Trophoblast cell (in vitro differentiated cells and primary cell): ENCODE results near the gene KRTAP4-3.
A peak's percentile ranks its signal among the peaks of the same experiment; 100 is the strongest.
"Not testable (repeated sequence)": the region's sequence is repeated elsewhere in the genome, so short reads cannot be mapped to it uniquely, and the experiment has no call there.

Experiments used
- DNase-seq, 2 donors: peaks; one replicate each; pipeline ENCODE4 v3.0.0-alpha.2; 2016
- H2AFZ ChIP-seq: 2 replicates; pipeline ENCODE4 v1.6.1; 2013; ENCODE audit warnings: low read length, moderate library complexity, mild to moderate bottlenecking; ENCODE audit not compliant: insufficient read depth, poor library complexity
- H2AK5ac ChIP-seq: 2 replicates; pipeline ENCODE4 v1.6.1; 2013; ENCODE audit warnings: mild to moderate bottlenecking, low read length
- H2BK120ac ChIP-seq: 2 replicates; pipeline ENCODE4 v1.6.1; 2013; ENCODE audit warnings: low read length, mild to moderate bottlenecking, moderate library complexity; ENCODE audit not compliant: insufficient read depth, poor library complexity
- H2BK12ac ChIP-seq: 2 replicates; pipeline ENCODE4 v1.6.1; 2013; ENCODE audit warnings: mild to moderate bottlenecking, low read length, moderate library complexity
- H2BK5ac ChIP-seq: 2 replicates; pipeline ENCODE4 v1.6.1; 2013; ENCODE audit warnings: low read length, low read depth, moderate library complexity, mild to moderate bottlenecking; ENCODE audit not compliant: poor library complexity
- H3K14ac ChIP-seq: 2 replicates; pipeline ENCODE4 v1.6.1; 2013; ENCODE audit warnings: mild to moderate bottlenecking, low read length
- H3K18ac ChIP-seq: 2 replicates; pipeline ENCODE4 v1.6.1; 2013; ENCODE audit warnings: mild to moderate bottlenecking, low read length
- H3K23ac ChIP-seq: 2 replicates; pipeline ENCODE4 v1.6.1; 2013; ENCODE audit warnings: low read length
- H3K27ac ChIP-seq: 2 replicates; pipeline ENCODE4 v1.5.1; 2013; ENCODE audit warnings: low read depth, mild to moderate bottlenecking, inconsistent platforms, low read length, moderate library complexity
- H3K27me3 ChIP-seq: 2 replicates; pipeline ENCODE4 v1.6.1; 2013; ENCODE audit warnings: inconsistent platforms, mild to moderate bottlenecking, low read length, moderate library complexity; ENCODE audit not compliant: insufficient read depth
- H3K36me3 ChIP-seq, 2 experiments: 1 replicate in 1 of 2; 2 replicates in 1 of 2; pipeline ENCODE4 v1.6.1; 2013; ENCODE audit warnings: low read length in 2 of 2, mild to moderate bottlenecking in 2 of 2, moderate library complexity in 1 of 2; ENCODE audit not compliant: insufficient read depth in 2 of 2, control insufficient read depth in 1 of 2
- H3K4ac ChIP-seq: 2 replicates; pipeline ENCODE4 v1.6.1; 2013; ENCODE audit warnings: low read depth, mild to moderate bottlenecking, low read length, moderate library complexity
- H3K4me1 ChIP-seq, 2 experiments: 1 replicate in 1 of 2; 2 replicates in 1 of 2; pipeline ENCODE4 v1.6.1; 2013; ENCODE audit warnings: low read length in 2 of 2, mild to moderate bottlenecking in 2 of 2, moderate library complexity in 1 of 2; ENCODE audit not compliant: insufficient read depth in 2 of 2, control insufficient read depth in 1 of 2
- H3K4me2 ChIP-seq: 2 replicates; pipeline ENCODE4 v1.6.1; 2013; ENCODE audit warnings: inconsistent platforms, mild to moderate bottlenecking, low read length, moderate library complexity
- H3K4me3 ChIP-seq: 2 replicates; pipeline ENCODE4 v1.5.1; 2013; ENCODE audit warnings: mild to moderate bottlenecking, low read depth, low read length, inconsistent platforms
- H3K79me1 ChIP-seq: one replicate; pipeline ENCODE4 v1.6.1; 2013; ENCODE audit warnings: low read length
- H3K79me2 ChIP-seq: 2 replicates; pipeline ENCODE4 v1.6.1; 2013; ENCODE audit warnings: low read length, mild to moderate bottlenecking; ENCODE audit not compliant: control insufficient read depth, insufficient read depth, poor library complexity
- H3K9ac ChIP-seq: 2 replicates; pipeline ENCODE4 v1.6.1; 2013; ENCODE audit warnings: mild to moderate bottlenecking, low read length
- H3K9me3 ChIP-seq: 2 replicates; pipeline ENCODE4 v1.6.1; 2013; ENCODE audit warnings: low read depth, mild to moderate bottlenecking, control low read depth, inconsistent platforms, low read length; ENCODE audit not compliant: insufficient read depth
- H4K12ac ChIP-seq: 2 replicates; pipeline ENCODE4 v1.6.1; 2013; ENCODE audit warnings: low read depth, mild to moderate bottlenecking, low read length, moderate library complexity
- H4K8ac ChIP-seq: 2 replicates; pipeline ENCODE4 v1.6.1; 2013; ENCODE audit warnings: low read depth, mild to moderate bottlenecking, low read length, moderate library complexity
- H4K91ac ChIP-seq: one replicate; pipeline ENCODE4 v1.6.1; 2013; ENCODE audit warnings: low read depth, mild to moderate bottlenecking, low read length, moderate library complexity
- WGBS: extraction: QIAGEN DNeasy Blood & Tissue Kit; methylation state at CpG from one replicate; pipeline ENCODE4 v1.1.7; 2013; ENCODE audit warnings: missing lambda C conversion rate; ENCODE audit not compliant: insufficient read length, insufficient coverage; ENCODE audit errors: extremely low coverage; 5-methylcytosine and 5-hydroxymethylcytosine counted together

The KRTAP4-3 gene

DNA sequence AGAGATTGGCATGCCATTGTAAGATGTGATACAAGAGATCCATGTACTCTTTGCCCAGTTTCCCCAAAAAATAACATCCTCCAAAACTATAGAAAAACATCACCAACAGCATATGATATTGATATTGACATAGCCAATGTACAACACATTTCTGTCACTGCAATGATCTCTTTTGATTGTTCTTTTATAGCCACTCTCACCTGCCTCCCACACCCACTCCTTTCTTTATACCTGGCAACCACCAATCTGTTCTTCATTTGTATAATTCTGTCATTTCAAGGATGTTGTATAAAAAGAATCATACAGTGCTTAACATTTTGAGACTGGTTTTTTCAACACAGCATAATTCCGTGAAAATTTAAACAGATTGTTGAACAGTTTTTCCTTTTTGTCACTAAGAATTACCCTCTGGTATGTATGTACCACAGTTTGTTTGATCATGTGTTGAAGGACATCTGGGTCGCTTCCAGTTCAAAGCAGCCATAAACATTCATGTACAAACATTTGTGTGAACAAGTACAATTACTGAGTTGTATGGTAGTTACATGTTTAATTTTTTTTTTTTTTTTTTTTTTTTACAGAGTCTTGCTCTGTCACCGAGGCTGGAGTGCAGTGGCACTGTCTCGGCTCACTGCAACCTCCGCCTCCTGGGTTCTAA is 31.5 kb upstream of the KRTAP4-3 start:
- Histone ChIP-seq H3K79me1 (no peaks in the 10 kb centered on the region), H3K23ac (no peak overlapping the region), H4K12ac (no peak overlapping the region), H4K8ac (no peak overlapping the region), H3K4me2 (no peak overlapping the region), H3K18ac (no peak overlapping the region), H3K27ac (no peak overlapping the region), H3K36me3 (no peaks in the 10 kb centered on the region), H3K27me3 (no peaks in the 10 kb centered on the region), H3K9ac (no peak overlapping the region), H2AK5ac (no peak overlapping the region), H4K91ac (no peak overlapping the region), H3K9me3 (no peaks in the 10 kb centered on the region), H2BK120ac (no peak overlapping the region), H2AFZ (no peak overlapping the region), H2BK12ac (no peak overlapping the region), H3K14ac (no peak overlapping the region), H3K4me1 (no peaks in the 10 kb centered on the region), H2BK5ac (no peak overlapping the region), H3K4ac (no peak overlapping the region), H3K79me2 (no peaks in the 10 kb centered on the region), H3K4me3 (no peak overlapping the region)
- no CpG with 5 or more reads among the region's 5 CpGs for WGBS
- DNase-seq, result no peak

GRCh38 chr17:41196068-41196467 is 28.0 kb upstream of the KRTAP4-3 start:
- Histone ChIP-seq H2AFZ (no peak overlapping the region), H3K79me2 (no peaks in the 10 kb centered on the region), H3K14ac (no peak overlapping the region), H3K23ac (no peak overlapping the region), H2BK5ac (no peak overlapping the region), H4K8ac (no peak overlapping the region), H3K4ac (no peak overlapping the region), H3K36me3 (no peaks in the 10 kb centered on the region), H3K9me3 (no peaks in the 10 kb centered on the region), H3K4me3 (no peak overlapping the region), H3K79me1 (no peaks in the 10 kb centered on the region), H4K12ac (no peak overlapping the region), H3K4me2 (no peak overlapping the region), H3K9ac (no peak overlapping the region), H3K4me1 (no peaks in the 10 kb centered on the region), H2BK12ac (no peak overlapping the region), H3K27ac (no peak overlapping the region), H4K91ac (no peak overlapping the region), H2AK5ac (no peak overlapping the region), H3K27me3 (no peaks in the 10 kb centered on the region), H2BK120ac (no peak overlapping the region), H3K18ac (no peak overlapping the region)
- no CpG with 5 or more reads among the region's 1 CpG for WGBS
- DNase-seq, result peak in 1 of 2 donors; percentile 2

DNA sequence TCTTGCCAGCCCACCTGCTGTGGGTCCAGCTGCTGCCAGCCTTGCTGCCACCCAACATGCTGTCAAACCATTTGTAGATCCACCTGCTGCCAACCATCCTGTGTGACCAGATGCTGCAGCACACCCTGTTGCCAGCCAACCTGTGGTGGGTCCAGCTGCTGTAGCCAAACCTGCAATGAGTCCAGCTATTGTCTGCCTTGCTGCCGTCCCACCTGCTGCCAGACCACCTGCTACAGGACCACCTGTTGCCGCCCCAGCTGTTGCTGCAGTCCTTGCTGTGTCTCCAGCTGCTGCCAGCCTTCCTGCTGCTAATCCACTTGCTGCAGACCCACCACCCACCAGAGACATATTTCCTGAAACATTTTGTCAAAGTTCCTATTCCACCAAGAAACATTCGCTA is 22.3 kb upstream of the KRTAP4-3 start:
- H3K14ac ChIP-seq, result no peak overlapping the region
- H3K79me1 ChIP-seq, result no peaks in the 10 kb centered on the region
- H3K9me3 ChIP-seq, result no peaks in the 10 kb centered on the region
- no peak overlapping the region for H3K4ac ChIP-seq
- no peak overlapping the region for H2BK12ac ChIP-seq
- H3K9ac ChIP-seq, result no peak overlapping the region
- H3K27me3 ChIP-seq, result no peaks in the 10 kb centered on the region
- no peak overlapping the region for H4K91ac ChIP-seq
- no peaks in the 10 kb centered on the region for H3K4me1 ChIP-seq
- no peak overlapping the region for H3K4me3 ChIP-seq
- no peak for DNase-seq
- H2AK5ac ChIP-seq, result no peak overlapping the region
- H4K12ac ChIP-seq, result no peak overlapping the region
- H3K79me2 ChIP-seq, result no peaks in the 10 kb centered on the region
- H3K18ac ChIP-seq, result no peak overlapping the region
- H3K23ac ChIP-seq, result no peak overlapping the region
- H3K27ac ChIP-seq, result no peak overlapping the region
- no peak overlapping the region for H2AFZ ChIP-seq
- no peak overlapping the region for H2BK120ac ChIP-seq
- no peaks in the 10 kb centered on the region for H3K36me3 ChIP-seq
- no CpG with 5 or more reads among the region's 3 CpGs for WGBS
- no peak overlapping the region for H2BK5ac ChIP-seq
- no peak overlapping the region for H3K4me2 ChIP-seq
- H4K8ac ChIP-seq, result no peak overlapping the region

DNA sequence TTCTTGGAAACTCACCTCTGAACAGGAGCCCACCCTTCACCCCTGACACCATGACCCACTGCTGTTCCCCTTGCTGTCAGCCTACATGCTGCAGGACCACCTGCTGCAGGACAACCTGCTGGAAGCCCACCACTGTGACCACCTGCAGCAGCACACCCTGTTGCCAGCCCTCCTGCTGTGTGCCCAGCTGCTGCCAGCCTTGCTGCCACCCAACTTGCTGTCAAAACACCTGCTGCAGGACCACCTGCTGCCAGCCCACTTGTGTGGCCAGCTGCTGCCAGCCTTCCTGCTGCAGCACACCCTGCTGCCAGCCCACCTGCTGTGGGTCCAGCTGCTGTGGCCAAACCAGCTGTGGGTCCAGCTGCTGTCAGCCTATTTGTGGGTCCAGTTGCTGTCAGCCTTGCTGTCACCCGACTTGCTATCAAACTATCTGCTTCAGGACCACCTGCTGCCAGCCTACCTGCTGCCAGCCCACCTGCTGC is 21.9 kb upstream of the KRTAP4-3 start, which contains the start of gene KRTAP9-1:
KRTAP9-1 (plus strand) TSS at position 51 of the 482 bp plus-strand sequence; CDS start at position 51, 0 bp downstream.
- not testable (repeated sequence) for H2AFZ ChIP-seq, H3K23ac ChIP-seq, H4K12ac ChIP-seq, H3K18ac ChIP-seq, H2BK5ac ChIP-seq, H3K27ac ChIP-seq, H2BK12ac ChIP-seq, H3K4ac ChIP-seq, H4K8ac ChIP-seq, H3K9ac ChIP-seq, H3K4me1 ChIP-seq, H3K79me2 ChIP-seq, H3K27me3 ChIP-seq, H3K4me3 ChIP-seq, H3K79me1 ChIP-seq, H3K36me3 ChIP-seq, H4K91ac ChIP-seq, H3K14ac ChIP-seq, H2BK120ac ChIP-seq, H3K4me2 ChIP-seq, H3K9me3 ChIP-seq, H2AK5ac ChIP-seq, DNase-seq
- WGBS, result no CpG with 5 or more reads among the region's 1 CpG
